Astrocyte (in vitro differentiated cells and primary cell): Measurements from ENCODE around the gene ATP5PB. TPM values are rescaled to one million over a fixed set of nuclear protein-coding genes. Genes with fewer than 3 reads are reported as not detected.

Source experiments
- DNase-seq: peaks from one replicate; pipeline ENCODE4 v3.0.0-alpha.2; 2010; ENCODE audit warnings: low read depth
- FAIRE-seq: peaks from 2 replicates; lab custom pipeline; 2011; peaks lifted over from hg19 to GRCh38; lab: Jason Lieb, UNC
- H2AFZ ChIP-seq: 2 replicates; pipeline ENCODE4 v1.6.0; 2012; ENCODE audit warnings: low read depth, low read length, inconsistent platforms
- H3K27ac ChIP-seq: 2 replicates; pipeline ENCODE4 v1.5.1; 2011; ENCODE audit warnings: low read depth, low read length, inconsistent platforms
- H3K27me3 ChIP-seq: 2 replicates; pipeline ENCODE4 v1.6.0; 2011; ENCODE audit warnings: low read length, inconsistent platforms; ENCODE audit not compliant: insufficient read depth
- H3K36me3 ChIP-seq: 2 replicates; pipeline ENCODE4 v1.5.1; 2011; ENCODE audit warnings: low read length, inconsistent platforms; ENCODE audit not compliant: insufficient read depth
- H3K4me1 ChIP-seq: 2 replicates; pipeline ENCODE4 v1.5.1; 2011; ENCODE audit warnings: low read length, inconsistent platforms; ENCODE audit not compliant: insufficient read depth
- H3K4me2 ChIP-seq: 2 replicates; pipeline ENCODE4 v1.6.0; 2012; ENCODE audit warnings: low read length, inconsistent platforms
- H3K4me3 ChIP-seq: 2 replicates; pipeline ENCODE4 v1.5.1; 2011; ENCODE audit warnings: low read depth, mild to moderate bottlenecking, low read length, inconsistent platforms; ENCODE audit not compliant: insufficient read depth
- H3K79me2 ChIP-seq: 2 replicates; pipeline ENCODE4 v1.6.0; 2012; ENCODE audit warnings: mild to moderate bottlenecking, low read length, inconsistent platforms; ENCODE audit not compliant: insufficient read depth
- H3K9ac ChIP-seq: 2 replicates; pipeline ENCODE4 v1.6.0; 2012; ENCODE audit warnings: mild to moderate bottlenecking, low read length, inconsistent platforms
- H3K9me3 ChIP-seq: 2 replicates; pipeline ENCODE4 v1.5.1; 2012; ENCODE audit warnings: low read depth, mild to moderate bottlenecking, low read length, inconsistent platforms; ENCODE audit not compliant: insufficient read depth
- H4K20me1 ChIP-seq: 2 replicates; pipeline ENCODE4 v1.6.0; 2012; ENCODE audit warnings: low read length, inconsistent platforms; ENCODE audit not compliant: insufficient read depth
- H3K27ac Mint-ChIP-seq: one replicate; pipeline ENCODE4 v1.8.0; 2021; ENCODE audit warnings: mild to moderate bottlenecking, mixed read lengths; ENCODE audit not compliant: unreplicated experiment
- H3K27me3 Mint-ChIP-seq: one replicate; pipeline ENCODE4 v1.8.0; 2021; ENCODE audit warnings: low read depth, mixed read lengths; ENCODE audit not compliant: unreplicated experiment
- H3K36me3 Mint-ChIP-seq: one replicate; pipeline ENCODE4 v1.8.0; 2021; ENCODE audit warnings: low read depth, mixed read lengths; ENCODE audit not compliant: unreplicated experiment
- H3K4me1 Mint-ChIP-seq: one replicate; pipeline ENCODE4 v1.8.0; 2021; ENCODE audit warnings: low read depth, mixed read lengths; ENCODE audit not compliant: unreplicated experiment
- H3K4me3 Mint-ChIP-seq: one replicate; pipeline ENCODE4 v1.8.0; 2021; ENCODE audit warnings: mild to moderate bottlenecking, moderate library complexity, mixed read lengths; ENCODE audit not compliant: unreplicated experiment
- H3K9me3 Mint-ChIP-seq: one replicate; pipeline ENCODE4 v1.8.0; 2021; ENCODE audit warnings: mild to moderate bottlenecking, mixed read lengths; ENCODE audit not compliant: unreplicated experiment
- EZH2 ChIP-seq: IDR thresholded peaks from 2 replicates; pipeline ENCODE4 v1.6.1; 2012; ENCODE audit warnings: mild to moderate bottlenecking, low read length, inconsistent platforms; ENCODE audit not compliant: insufficient read depth
- total RNA-seq: library from RNA; stranded (reverse); gene quantifications from 2 replicates; pipeline ENCODE4 v1.2.1, GENCODE V29; 2021
- TF ChIP-seq, protein P1 (sequence below): IDR thresholded peaks from 2 replicates; pipeline ENCODE4 v1.5.1; 2011; ENCODE audit warnings: low read depth, mild to moderate bottlenecking, inconsistent platforms, low read length, moderate library complexity; ENCODE audit not compliant: insufficient read depth

Gene ATP5PB
- total RNA-seq, 1 donor from 2014 or later, result 214 TPM

DNA sequence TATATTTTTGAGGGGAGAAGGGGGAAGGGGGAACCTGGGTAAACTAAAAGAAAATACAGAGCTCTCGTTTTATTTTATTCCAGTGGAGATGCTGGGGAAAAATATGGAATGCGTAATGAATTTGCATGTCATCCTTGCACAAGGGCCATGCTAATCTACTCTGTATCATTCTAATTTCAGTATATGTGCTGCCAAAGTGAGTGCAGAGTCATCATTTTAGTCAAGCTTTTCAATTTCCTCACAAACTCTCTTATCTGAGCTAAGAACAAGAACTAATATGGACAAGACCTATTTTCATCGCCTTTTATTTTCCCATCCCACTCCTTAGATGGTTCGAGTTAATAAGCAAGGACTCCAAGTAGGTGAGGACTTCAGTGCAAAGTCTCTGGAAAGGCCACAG lies 41.0 kb downstream of the ATP5PB start:
- H2AFZ ChIP-seq, result no peak overlapping the region
- no peak overlapping the region for H3K4me2 ChIP-seq
- no peak for TF ChIP-seq EZH2
- TF ChIP-seq, protein P1, sequence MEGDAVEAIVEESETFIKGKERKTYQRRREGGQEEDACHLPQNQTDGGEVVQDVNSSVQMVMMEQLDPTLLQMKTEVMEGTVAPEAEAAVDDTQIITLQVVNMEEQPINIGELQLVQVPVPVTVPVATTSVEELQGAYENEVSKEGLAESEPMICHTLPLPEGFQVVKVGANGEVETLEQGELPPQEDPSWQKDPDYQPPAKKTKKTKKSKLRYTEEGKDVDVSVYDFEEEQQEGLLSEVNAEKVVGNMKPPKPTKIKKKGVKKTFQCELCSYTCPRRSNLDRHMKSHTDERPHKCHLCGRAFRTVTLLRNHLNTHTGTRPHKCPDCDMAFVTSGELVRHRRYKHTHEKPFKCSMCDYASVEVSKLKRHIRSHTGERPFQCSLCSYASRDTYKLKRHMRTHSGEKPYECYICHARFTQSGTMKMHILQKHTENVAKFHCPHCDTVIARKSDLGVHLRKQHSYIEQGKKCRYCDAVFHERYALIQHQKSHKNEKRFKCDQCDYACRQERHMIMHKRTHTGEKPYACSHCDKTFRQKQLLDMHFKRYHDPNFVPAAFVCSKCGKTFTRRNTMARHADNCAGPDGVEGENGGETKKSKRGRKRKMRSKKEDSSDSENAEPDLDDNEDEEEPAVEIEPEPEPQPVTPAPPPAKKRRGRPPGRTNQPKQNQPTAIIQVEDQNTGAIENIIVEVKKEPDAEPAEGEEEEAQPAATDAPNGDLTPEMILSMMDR, result no peak
- Mint-ChIP-seq H3K4me3 (no peak overlapping the region), H3K36me3 (no peaks in the 10 kb centered on the region), H3K4me1 (peaks cover 3% of the 10 kb centered on the region), H3K27ac (no peak overlapping the region), H3K27me3 (peaks cover 28% of the 10 kb centered on the region), H3K9me3 (no peaks in the 10 kb centered on the region)
- no peak overlapping the region for H3K9ac ChIP-seq
- no peak overlapping the region for H3K27ac ChIP-seq
- no peaks in the 10 kb centered on the region for H3K9me3 ChIP-seq
- no peaks in the 10 kb centered on the region for H3K36me3 ChIP-seq
- H3K4me3 ChIP-seq, result no peak overlapping the region
- FAIRE-seq (no peak), DNase-seq (no peak)
- no peaks in the 10 kb centered on the region for H3K27me3 ChIP-seq
- H4K20me1 ChIP-seq, result no peaks in the 10 kb centered on the region
- H3K4me1 ChIP-seq, result no peaks in the 10 kb centered on the region
- no peaks in the 10 kb centered on the region for H3K79me2 ChIP-seq

DNA sequence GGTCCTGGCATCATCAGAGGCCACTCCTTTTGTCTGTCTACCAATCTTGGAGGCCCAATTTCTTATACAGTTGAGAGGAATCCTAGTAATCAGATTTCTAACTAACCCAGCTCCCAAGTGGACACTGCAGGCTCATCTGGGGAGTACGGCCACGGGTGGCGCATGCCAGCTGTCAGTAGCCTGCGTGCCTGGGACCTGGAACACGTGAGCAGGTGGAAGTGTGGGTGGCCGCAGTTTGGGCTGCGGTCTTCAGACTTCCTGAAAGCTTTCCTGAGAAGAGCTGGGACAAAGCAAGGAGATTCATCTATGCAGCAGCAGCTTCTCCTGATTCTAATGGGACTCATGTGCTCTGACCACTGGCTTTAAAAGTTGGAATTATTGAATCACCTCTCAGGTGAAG lies 41.8 kb downstream of the ATP5PB start:
- Histone ChIP-seq H3K4me1 (no peaks in the 10 kb centered on the region), H3K4me2 (no peak overlapping the region), H3K27ac (no peak overlapping the region), H3K4me3 (no peak overlapping the region), H3K27me3 (no peaks in the 10 kb centered on the region), H3K9ac (no peak overlapping the region), H4K20me1 (no peaks in the 10 kb centered on the region), H3K79me2 (no peaks in the 10 kb centered on the region), H3K9me3 (no peaks in the 10 kb centered on the region), H3K36me3 (no peaks in the 10 kb centered on the region), H2AFZ (no peak overlapping the region)
- Mint-ChIP-seq H3K4me3 (no peak overlapping the region), H3K4me1 (peaks cover 3% of the 10 kb centered on the region), H3K27ac (no peak overlapping the region), H3K36me3 (no peaks in the 10 kb centered on the region), H3K27me3 (peaks cover 28% of the 10 kb centered on the region), H3K9me3 (no peaks in the 10 kb centered on the region)
- no peak for TF ChIP-seq EZH2
- TF ChIP-seq, protein P1, result no peak
- DNase-seq (no peak), FAIRE-seq (no peak)

DNA sequence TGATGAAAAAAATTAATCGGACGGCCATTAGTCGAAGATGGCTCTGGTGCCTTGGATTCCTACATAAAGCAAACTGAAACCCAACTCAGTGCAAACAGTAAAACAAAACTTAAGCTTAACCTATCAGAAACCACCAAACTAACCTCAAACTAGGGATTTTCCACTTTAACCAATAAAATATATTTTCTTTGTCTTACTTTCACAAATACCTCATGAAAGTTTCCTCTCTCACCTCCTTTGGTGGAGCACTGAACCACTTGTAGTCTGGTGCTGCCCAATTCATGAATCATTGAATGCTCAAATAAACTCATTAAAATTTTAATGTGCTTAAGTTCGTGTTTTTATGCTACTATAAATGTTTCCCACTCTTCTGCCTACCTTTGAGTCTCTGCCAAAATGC lies 47.1 kb downstream of the ATP5PB start:
- FAIRE-seq (no peak), DNase-seq (no peak)
- Histone ChIP-seq H3K9me3 (no peaks in the 10 kb centered on the region), H3K79me2 (no peaks in the 10 kb centered on the region), H3K4me2 (no peak overlapping the region), H3K9ac (no peak overlapping the region), H3K27me3 (no peaks in the 10 kb centered on the region), H3K4me1 (no peaks in the 10 kb centered on the region), H4K20me1 (no peaks in the 10 kb centered on the region), H3K4me3 (no peak overlapping the region), H3K36me3 (no peaks in the 10 kb centered on the region), H2AFZ (no peak overlapping the region), H3K27ac (no peak overlapping the region)
- H3K36me3 Mint-ChIP-seq, result no peaks in the 10 kb centered on the region
- H3K27me3 Mint-ChIP-seq, result peaks cover 6% of the 10 kb centered on the region
- no peak overlapping the region for H3K27ac Mint-ChIP-seq
- TF ChIP-seq, protein P1, result no peak
- no peak for TF ChIP-seq EZH2
- no peaks in the 10 kb centered on the region for H3K4me1 Mint-ChIP-seq
- H3K9me3 Mint-ChIP-seq, result peaks cover 2% of the 10 kb centered on the region
- no peak overlapping the region for H3K4me3 Mint-ChIP-seq
